ENCODE results near the gene NCEH1.

- TF ChIP-seq, protein P1, sequence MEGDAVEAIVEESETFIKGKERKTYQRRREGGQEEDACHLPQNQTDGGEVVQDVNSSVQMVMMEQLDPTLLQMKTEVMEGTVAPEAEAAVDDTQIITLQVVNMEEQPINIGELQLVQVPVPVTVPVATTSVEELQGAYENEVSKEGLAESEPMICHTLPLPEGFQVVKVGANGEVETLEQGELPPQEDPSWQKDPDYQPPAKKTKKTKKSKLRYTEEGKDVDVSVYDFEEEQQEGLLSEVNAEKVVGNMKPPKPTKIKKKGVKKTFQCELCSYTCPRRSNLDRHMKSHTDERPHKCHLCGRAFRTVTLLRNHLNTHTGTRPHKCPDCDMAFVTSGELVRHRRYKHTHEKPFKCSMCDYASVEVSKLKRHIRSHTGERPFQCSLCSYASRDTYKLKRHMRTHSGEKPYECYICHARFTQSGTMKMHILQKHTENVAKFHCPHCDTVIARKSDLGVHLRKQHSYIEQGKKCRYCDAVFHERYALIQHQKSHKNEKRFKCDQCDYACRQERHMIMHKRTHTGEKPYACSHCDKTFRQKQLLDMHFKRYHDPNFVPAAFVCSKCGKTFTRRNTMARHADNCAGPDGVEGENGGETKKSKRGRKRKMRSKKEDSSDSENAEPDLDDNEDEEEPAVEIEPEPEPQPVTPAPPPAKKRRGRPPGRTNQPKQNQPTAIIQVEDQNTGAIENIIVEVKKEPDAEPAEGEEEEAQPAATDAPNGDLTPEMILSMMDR (IDR thresholded peaks at IDR 0.05): no peak
- TF ChIP-seq ZFX (IDR thresholded peaks at IDR 0.05; ENCODE audit: borderline replicate concordance): no peak
These were observed 58.8 kb downstream of the NCEH1 start for GRCh38 chr3:172651936-172652625.
